HG02678 (cell line): Measurements from ENCODE around the gene CEBPG.

ENCODE experiments used
- ATAC-seq: cut with Tn5 transposase; IDR thresholded peaks from one replicate; pipeline ENCODE4 v1.9.1; 2021; ENCODE audit warnings: mild to moderate bottlenecking, moderate library complexity; ENCODE audit not compliant: unreplicated experiment

Gene CEBPG

DNA sequence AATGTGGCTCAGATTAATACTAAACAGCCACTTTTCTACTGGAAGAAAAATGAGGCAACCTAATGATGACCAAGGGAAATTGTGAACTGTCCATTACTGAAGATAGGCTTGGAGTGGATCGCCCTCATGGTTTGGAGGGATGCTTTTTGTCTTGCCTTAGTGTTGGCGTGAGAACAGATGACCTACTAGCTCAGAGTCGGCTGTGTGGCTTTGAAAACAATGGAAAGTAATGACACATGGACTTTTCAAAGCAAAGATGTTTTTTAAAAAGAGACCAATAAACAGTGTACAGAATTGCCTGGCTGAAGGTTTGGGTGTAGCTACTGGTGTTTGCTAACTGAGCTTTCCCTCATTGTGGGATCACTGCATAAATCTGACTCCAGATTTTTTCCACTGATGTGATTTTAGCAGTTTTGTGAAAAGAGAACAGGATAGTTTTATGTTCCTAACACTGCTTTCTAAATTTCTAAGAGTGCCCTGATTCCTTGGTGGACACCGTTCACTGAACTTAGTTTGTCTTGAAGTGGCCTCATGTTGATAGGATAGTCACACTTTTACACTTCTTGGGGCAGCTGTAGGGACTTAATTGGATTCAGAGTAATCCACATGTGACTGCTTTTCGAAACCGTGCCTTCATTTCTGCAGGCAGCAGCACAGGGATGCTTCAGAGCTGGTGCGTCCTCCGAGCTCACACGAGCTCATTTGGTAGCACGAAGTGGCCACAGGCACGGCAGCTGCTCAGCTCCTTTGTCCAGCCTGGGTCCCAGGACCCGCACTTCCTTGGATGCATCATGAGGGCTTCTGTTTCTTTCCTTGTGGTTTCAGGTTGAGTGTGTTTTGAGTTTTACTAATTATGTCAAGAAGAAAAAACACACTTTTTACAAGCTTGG lies 4.3 kb downstream of the CEBPG start:
- ATAC-seq, result no peak

DNA sequence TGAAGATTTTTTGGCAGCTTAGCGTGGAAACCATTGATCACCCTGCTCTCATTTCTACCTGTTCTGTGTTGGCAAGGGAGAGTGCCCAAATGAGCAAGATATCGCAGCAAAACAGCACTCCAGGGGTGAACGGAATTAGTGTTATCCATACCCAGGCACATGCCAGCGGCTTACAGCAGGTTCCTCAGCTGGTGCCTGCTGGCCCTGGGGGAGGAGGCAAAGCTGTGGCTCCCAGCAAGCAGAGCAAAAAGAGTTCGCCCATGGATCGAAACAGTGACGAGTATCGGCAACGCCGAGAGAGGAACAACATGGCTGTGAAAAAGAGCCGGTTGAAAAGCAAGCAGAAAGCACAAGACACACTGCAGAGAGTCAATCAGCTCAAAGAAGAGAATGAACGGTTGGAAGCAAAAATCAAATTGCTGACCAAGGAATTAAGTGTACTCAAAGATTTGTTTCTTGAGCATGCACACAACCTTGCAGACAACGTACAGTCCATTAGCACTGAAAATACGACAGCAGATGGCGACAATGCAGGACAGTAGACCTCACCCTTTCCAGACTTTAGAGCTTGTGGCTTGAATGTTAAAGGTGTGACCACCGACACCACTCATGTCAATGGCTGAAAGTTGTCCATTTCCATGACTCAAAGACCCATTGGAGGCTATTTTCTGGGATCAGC lies 5.8 kb downstream of the CEBPG start:
- ATAC-seq, result no peak

DNA sequence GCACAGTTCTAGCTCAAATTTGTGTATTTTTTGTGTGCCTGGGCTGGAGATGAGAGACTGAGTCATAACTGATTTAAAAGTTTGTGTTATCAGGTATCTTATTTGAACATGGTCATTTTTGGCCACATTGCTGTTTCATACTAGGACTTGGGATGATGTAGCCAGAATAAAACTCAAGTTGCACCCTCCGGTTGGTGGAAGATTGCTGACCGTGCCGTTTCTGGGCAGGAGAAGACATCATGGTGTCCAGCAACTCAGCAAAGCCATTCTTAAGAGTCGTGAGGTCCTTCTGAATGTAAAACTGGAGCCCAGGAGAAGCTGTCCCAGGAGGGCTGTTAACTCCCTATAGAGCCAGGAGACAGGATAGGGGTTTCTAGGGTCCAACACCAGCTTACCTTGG lies 7.6 kb downstream of the CEBPG start:
- no peak for ATAC-seq

DNA sequence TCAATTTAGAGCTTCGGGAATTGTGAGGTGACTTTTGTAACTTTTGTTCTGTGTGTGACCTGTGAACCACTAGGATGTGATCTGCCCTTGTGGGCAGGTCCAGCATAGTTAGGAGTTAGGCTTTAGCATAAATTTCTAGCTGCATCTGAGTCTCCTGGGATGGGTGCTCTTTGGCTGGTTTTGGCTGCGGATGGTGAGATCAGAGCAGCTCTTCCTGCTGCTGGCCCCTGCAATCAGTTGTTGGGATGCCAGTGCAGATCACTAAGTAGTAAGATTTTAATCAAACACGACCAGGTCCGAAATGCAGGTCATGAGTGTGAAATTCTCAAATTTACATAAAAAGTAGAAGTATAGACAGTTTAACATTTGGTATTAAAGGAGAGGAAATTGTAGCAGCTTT lies 8.5 kb downstream of the CEBPG start:
- no peak for ATAC-seq

DNA sequence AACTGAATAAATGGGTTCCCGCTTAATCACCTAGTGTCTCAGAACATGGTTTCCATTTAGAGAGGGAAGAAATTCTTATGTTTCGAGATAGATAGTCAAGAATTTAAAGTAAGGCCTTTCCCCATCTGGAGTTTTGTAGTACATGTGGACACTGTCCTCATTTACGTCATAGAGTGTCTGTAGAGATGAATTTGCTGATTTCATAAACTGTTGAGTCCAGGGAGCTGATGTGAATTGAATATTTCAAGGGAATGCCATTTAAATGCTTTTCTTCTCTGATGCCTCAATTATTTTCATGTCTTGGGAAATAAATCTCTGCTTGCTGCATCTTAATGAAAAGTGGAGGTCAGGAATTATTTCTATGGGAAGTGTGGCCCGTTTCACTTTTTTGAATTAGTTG lies 9.5 kb downstream of the CEBPG start:
- no peak for ATAC-seq

DNA sequence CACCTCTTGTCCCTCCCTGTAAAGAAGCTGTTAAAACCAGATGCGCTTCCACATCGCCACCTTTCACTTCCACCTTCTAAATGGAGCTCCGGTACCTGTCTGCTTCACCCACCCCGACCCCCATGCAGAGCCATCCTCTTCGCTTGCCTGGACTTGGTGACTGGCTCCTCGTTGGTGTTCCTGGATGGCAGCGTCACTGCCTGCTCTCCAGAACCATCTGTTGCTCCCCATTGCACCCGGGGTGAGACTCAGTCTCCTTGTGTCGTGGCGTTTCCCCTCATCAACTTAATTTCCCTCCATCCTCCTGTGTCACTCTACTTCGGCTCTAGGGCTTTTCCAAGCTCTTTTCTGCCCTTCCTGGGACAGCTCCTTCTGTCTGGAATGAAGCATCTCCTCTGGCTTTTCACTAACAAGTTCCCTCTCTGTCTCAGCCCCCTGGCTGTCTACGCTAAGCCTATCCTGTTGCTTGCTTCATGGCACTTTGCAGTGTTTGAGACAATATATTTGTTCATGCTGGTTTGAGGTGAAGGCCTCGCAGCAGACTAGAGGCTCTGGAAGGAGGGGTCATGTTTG lies 10.3 kb downstream of the CEBPG start:
- no peak for ATAC-seq

DNA sequence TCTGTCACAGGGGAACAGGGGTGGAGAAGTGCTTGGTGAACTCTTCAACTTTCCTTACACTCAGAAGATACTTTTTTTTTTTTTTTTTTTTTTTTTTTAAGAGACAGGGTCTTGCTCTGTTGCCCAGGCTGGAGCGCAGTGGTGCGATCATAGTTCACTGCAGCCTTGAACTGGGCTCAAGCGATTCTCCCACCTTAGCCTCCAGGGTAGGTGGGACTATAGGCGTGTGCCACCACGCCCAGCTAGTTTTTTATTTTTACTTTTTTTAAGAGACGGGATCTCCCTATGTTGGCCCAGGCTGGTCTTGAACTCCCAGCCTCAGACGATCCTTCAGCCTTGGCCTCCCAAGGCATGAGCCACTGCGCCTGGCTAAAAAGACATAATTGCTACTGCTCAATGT lies 11.5 kb downstream of the CEBPG start:
- no peak for ATAC-seq

DNA sequence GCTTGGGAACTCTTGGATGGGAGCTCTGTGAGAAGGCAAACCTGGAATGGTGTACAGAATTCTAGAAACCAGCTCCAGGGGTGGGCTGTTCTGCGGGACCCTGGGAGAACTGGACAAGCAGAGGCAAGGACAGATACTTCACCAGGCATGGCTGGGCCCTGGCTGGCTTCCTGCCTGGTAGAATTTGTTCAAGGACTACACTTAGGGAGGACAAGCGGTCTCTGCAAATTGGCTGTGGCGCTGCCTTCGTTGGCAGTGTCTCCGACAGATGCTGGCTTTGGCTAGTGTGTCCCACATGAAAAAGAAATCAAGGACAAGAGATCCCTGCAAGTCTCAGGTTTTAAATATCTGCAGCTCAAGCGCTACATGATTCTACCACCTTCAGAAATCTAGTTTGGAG lies 12.4 kb downstream of the CEBPG start:
- ATAC-seq, result no peak

DNA sequence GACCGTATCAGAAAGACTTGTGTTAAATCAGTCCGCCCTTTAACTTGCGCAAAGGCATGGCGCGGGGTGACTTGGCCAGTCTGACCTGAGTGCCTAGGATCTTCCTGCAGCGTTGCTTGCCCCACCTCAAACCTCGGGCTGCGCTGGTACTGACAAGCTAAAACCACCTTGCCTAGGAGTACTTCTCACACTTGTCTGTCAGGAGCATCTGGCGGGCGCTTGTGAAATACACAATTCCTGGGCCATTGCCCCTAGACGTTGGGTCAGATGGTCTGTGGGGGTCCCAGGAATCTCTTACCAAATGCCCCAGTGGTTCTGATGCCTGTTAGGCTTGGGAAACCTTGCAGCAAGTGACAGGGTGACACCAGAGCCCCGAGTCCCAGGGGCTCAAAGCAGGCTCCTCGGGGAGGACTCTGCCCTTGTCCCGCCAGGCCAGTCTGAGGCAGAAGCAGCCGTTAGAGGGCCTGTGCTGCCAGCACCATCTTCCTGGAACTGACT lies 12.9 kb downstream of the CEBPG start:
- no peak for ATAC-seq

DNA sequence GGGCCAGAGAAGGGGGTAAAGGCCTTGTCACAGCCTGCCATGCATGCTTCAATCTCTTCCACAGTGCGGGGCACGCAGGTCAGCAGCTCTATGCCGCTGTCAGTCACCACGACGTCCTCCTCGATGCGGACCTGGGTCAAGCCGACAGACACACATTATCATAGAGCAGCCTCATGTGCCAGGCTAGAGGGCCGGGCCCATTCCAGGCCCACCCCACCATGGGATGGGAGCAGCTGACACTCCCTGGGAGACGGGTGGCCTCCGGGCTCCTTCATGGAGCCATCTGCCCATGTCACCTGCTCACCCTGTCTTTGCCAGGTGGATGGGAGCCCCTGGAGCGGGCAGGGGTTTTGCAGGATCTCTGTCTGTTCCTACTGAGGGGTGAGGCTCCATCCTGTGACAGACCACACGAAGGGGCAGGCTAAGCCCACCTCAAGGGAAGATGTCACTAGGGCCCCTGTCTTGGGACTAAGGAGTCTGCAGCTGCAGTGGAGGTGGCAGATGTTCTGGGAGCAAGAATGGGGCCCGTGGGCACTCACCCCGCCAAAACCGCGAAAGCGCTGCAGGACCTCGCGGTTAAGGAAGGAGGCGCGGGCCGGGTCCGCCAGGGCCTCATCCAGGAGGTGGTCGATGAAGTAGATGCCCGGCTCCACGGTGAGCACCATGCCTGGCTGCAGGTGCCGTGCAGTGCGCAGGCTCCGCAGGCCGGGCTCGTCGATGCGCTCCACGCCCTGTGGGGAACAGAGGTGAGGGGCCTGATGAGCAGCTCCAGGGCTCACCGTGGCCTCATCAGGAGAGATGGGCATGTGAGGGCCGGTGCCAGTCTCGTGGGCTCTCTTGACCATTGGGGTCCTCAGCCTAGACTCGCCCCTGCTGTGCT lies 14.1 kb downstream of the CEBPG start:
- no peak for ATAC-seq

DNA sequence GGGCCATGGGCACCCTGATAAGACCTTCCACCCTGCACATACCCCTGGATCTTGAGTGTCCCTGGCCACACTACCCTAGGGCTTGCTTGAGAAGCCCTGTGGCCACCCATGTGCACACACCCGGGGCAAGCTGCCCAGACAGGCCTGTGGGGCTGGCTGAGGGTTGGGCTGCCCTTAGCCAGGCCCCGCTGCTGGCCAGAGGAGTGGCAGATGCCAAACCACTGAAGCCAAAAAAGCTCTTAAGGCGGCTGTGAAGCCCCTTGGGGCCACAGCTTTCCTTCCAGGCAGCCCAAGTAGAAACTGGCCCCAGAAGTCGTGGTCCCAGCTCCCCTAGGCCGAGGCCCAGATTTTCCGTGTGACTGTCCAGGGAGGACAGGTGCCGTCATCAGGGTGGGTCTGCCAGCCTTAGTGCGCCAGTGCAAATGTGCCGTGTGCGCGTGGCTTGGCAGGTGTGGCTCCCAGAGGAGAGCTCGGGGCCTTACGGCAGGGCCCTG lies 14.8 kb downstream of the CEBPG start:
- ATAC-seq, result no peak

DNA sequence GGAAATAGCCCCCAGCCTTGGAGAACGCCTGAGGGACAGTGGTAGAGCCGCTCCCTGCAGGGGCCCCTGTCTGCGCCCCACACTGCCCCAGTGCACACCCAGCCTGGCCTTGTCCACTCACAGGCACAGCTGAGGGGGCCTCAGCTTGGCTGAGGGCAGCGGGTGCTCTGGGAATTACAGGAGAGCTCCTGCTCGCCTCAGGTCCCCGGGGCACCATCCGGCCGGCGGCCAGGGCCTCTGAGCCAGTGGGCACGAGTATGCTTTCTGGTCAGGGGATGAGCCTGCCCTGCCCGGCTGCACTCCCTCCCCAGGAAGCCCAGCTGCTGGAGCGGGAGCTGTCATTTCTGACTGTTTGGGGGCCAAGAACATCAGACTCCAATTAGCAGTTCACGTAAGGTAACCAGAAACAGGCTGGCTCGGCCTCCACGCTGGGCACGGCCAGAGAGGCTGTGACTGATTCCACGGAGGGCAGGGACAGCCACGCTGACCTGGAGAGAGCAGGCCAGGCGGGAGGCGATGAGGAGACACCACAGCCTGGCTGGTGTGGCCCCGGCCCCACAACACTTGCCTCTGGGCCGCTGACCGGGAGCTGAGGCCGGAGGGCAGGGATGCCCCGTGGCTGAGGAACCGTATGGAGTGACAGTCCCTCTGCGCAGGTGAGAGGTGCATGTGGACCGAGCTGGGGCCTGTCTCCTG lies 15.4 kb downstream of the CEBPG start:
- no peak for ATAC-seq

DNA sequence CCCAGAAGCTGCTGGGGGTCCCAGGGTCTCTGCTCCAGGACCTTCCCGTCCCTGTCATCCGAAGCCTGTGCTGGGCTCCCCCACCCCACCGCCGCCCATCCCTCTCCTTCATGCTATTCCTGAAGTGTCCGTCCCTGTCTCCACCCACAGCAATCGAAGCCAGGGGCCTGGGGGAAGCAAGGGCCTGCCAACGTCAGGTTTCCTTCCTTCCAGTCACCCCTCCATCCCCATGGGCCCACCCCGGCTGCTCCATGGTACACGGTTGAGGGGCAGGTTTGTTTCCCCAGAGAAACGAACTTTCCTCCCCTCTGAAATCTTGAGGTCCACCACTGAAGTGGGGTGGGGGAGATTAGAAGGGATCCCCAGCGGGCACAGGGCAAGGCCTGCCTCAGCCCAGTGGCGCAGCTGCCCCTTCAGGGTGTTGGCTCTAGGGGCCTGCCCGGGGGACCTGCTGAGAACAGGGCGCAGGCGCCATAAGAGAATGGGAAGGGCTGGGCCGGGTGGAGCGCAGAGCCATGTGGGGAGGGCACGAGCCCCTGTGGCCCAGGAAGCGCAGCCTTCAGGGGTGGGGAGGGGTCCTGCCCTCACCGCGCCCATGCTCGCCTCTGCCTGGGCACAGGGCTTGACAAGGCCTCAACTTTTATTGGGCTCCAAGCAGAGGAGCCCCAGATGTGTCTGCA lies 16.1 kb downstream of the CEBPG start:
- ATAC-seq, result no peak

DNA sequence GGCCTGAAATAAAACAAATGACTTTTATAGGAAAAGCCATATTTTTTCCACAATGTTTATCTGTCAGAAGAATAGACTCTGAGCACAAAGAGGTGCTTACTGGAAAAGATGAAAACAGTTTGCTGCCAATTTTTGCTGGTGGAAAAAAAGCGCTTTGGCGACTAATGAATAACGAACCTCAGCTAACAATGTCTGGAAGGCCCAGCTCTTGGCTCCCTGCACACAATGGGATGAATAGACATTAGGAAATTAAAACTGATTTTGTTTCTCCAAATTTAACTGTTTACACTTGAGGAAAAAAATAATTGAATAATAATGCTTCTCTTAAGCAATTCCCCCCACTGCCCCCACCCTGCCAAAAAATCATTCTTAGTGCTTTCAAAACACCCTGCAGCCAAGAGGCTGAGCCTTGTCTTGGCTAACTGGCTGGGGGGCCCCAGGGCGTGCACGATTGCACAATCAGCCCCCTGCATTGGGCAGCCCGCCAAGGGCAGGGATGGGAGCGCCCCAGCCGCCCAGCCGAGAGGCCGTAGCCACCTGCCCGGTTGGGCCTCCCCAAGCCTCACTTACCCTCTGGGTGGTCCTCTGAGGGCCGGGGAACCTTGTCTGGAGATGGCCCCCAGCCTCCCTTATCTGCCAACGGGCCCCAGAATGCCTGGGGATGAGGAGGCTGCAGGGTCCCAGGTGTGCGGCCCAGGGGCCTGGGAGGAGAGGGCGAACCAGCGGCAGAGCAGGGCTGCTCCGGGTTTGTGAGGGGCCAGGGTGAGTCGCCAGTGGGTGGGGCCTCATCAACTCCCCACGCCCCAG lies 16.8 kb downstream of the CEBPG start:
- ATAC-seq, result no peak

DNA sequence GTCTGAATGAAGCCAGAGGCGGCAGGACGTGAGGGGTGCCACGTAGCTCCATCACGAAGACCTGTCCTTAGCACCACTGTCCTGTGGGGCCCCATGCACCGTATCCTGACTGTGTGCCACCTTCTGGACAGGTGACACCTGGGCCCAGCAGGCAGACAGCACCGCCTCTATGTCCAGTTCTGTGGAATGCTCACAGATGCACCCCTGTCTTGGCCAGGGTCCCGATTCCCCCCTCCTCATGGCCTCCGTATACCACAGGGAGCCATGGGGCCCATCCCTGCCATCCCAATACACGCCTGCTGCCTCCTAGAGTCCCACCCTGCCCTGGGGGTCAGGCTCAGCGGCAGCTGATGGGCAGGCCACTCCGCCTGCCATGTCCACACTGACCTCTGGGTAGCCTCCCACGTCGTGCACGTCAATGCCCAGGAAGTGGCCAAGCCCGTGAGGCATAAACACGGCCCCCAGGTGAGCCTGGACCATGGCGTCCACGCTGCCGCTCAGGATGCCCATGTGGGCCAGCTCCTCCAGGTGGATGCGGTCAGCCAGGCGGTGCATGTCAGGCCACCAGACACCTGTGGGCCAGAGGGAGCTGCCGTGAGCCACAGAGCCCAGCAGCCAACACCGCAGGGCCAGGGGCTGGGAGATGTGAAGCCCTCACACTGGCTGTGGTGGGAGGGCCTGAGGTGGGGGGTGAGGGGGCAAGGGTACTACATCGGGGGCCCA lies 17.6 kb downstream of the CEBPG start:
- ATAC-seq, result no peak

DNA sequence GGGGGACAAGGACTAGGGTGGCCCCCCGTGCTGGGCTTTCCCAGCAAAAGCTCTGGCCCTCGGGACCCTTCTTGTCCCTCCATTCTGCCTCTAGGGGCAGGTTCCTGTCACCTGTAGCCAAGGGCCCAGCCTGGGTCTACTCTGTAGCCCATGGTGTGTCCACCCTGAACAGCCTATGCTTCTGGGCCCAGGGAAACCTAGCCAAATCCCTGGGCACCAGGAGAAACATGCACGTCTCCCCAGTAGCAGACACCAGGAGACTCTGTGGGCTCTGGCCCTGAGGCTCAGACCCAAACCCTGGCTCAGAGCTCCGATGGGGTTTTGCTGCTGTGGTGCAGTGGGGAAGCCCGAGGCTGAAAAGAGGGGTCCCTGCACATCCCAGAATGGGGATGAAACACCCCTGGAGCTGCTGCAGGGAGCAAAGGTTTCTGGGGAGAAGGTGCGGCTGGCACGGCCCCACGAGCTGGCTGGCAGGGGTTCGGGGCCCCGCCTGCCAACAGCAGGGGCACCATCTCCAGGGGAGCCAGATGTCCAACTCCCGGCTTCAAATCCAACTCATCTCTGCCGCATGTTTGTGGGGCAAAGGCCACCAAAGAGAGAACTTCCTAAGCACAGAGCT lies 18.2 kb downstream of the CEBPG start:
- no peak for ATAC-seq
